Breast epithelium (tissue), 3 donors: ENCODE results near the gene ACER3.

Experiments used
- CTCF ChIP-seq, 3 donors: fragments of 450-650 bp; IDR thresholded peaks; one replicate each; pipeline ENCODE4 v1.5.1; 2016 to 2017; ENCODE audit warnings: antibody characterized with exemption in 3 of 3, mild to moderate bottlenecking in 3 of 3, moderate library complexity in 3 of 3
- POLR2AphosphoS5 ChIP-seq, 3 donors: sonication (generic); formaldehyde crosslinking; IDR thresholded peaks; one replicate each; pipeline ENCODE4 v1.6.1; 2017; ENCODE audit warnings: antibody characterized with exemption in 3 of 3

- TF ChIP-seq CTCF (IDR thresholded peaks at IDR 0.05) (no peak), POLR2AphosphoS5 (IDR thresholded peaks at IDR 0.05) (no peak)
These were observed 199.1 kb downstream of the ACER3 start for GRCh38 chr11:77059806-77060205.
